IPS DF 6.9 (cell line): ENCODE data around the gene NFIL3.

ENCODE experiments used
- DNase-seq: peaks from one replicate; pipeline ENCODE4 v3.0.0-alpha.2; 2013; ENCODE audit warnings: low read depth, low spot score
- H3K27ac ChIP-seq: one replicate; pipeline ENCODE4 v1.5.1; 2013; ENCODE audit warnings: low read length, control low read depth
- H3K27me3 ChIP-seq: 2 replicates; pipeline ENCODE4 v1.6.1; 2013; ENCODE audit warnings: mild to moderate bottlenecking, low read length; ENCODE audit not compliant: control insufficient read depth, insufficient read depth
- H3K36me3 ChIP-seq: 2 replicates; pipeline ENCODE4 v1.6.1; 2013; ENCODE audit warnings: low read length; ENCODE audit not compliant: control insufficient read depth, insufficient read depth
- H3K4me1 ChIP-seq: 2 replicates; pipeline ENCODE4 v1.6.1; 2013; ENCODE audit warnings: low read length; ENCODE audit not compliant: control insufficient read depth, insufficient read depth
- H3K4me3 ChIP-seq: 2 replicates; pipeline ENCODE4 v1.5.1; 2013; ENCODE audit warnings: mild to moderate bottlenecking, low read length
- H3K9me3 ChIP-seq: 2 replicates; pipeline ENCODE4 v1.6.1; 2013; ENCODE audit warnings: low read length, inconsistent platforms; ENCODE audit not compliant: control insufficient read depth, insufficient read depth
- WGBS: extraction: QIAGEN DNeasy Blood & Tissue Kit; methylation state at CpG from one replicate; pipeline ENCODE4 v1.1.7; 2013; ENCODE audit warnings: mixed read lengths, missing lambda C conversion rate; ENCODE audit not compliant: insufficient read length, insufficient coverage; 5-methylcytosine and 5-hydroxymethylcytosine counted together

NFIL3 gene

DNA sequence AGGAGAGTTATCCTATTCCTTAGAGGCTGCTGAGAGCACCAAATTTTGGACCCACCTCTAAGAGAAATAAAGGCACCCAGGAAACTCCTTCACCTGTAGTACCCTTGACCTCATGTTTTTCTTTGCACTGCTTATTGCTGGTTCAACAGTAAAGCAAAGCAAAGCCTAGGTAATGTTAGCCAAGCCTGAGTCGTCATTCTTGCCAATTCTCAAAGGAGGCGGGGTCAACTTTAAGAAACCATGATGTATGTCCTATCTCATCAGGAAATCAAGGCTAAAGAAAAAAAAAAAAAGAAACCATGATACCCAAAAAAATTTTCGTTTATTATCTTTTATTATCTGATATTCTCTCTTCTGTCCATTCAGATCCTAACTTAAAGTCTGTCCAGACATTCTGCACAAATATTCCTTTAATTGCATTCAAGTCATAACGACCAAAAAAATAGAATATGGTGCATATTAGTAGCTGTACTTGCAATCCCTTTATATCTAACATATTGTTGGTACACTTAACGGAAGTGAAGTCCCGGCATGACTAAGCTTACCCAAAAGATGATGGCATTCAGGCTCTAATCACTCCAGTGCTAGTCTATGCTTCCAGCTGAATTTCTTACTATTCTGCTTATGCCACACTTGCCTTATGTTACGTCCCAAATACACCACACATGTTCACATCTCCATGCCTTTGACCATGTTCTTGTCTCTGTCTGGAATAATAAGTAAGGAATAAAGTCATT is 63.7 kb downstream of the NFIL3 start:
- no peak overlapping the region for H3K27ac ChIP-seq
- H3K9me3 ChIP-seq, result no peaks in the 10 kb centered on the region
- WGBS, result no CpG with 5 or more reads among the region's 7 CpGs
- H3K27me3 ChIP-seq, result no peaks in the 10 kb centered on the region
- no peak for DNase-seq
- no peak overlapping the region for H3K4me3 ChIP-seq
- no peaks in the 10 kb centered on the region; the same call in 1 of the 2 replicates for H3K4me1 ChIP-seq
- H3K36me3 ChIP-seq, result no peaks in the 10 kb centered on the region

DNA sequence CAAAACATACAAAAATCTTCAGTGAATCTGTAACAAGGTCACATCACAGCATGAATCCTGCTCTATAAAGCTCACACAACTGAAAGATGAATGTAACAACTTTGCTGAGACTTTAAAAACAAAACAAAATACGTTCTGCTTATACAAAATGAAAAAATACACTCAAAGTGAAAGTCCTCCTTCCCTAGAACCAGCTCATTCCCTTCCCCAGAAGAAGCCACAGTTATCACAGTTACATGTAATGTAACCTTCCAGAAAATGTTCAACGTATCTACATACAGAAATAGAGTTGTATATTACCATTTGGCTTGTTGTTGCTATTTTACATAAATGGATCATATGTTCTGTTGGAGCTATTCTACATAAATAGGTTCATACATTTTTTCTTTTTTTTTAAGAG is 64.5 kb downstream of the NFIL3 start:
- Histone ChIP-seq H3K4me1 (no peaks in the 10 kb centered on the region; the same call in 1 of the 2 replicates), H3K9me3 (no peaks in the 10 kb centered on the region), H3K4me3 (no peak overlapping the region), H3K36me3 (no peaks in the 10 kb centered on the region), H3K27me3 (no peaks in the 10 kb centered on the region), H3K27ac (no peak overlapping the region)
- WGBS, result no CpG with 5 or more reads among the region's 2 CpGs
- no peak for DNase-seq
